Smooth muscle cell (in vitro differentiated cells): ENCODE measurements around the gene FOSL2. TPM values are rescaled to one million over a fixed set of nuclear protein-coding genes. Genes with fewer than 3 reads are reported as not detected.
A peak's percentile ranks its signal among the peaks of the same experiment; 100 is the strongest.

Source experiments
- DNase-seq: peaks from one replicate; lab custom pipeline; 2025; ENCODE audit not compliant: unreplicated experiment; lab: John Stamatoyannopoulos, UW
- H2AFZ ChIP-seq: fragments of 200-600 bp; sonication (generic); 2 replicates; pipeline ENCODE4 v1.6.0; 2016; ENCODE audit warnings: antibody characterized with exemption, low read depth, mild to moderate bottlenecking
- H3F3A ChIP-seq: fragments of 200-600 bp; sonication (generic); 2 replicates; pipeline ENCODE4 v1.6.0; 2017; ENCODE audit warnings: antibody characterized with exemption, low read depth
- H3K27ac ChIP-seq: fragments of 200-600 bp; sonication (generic); 2 replicates; pipeline ENCODE4 v1.5.1; 2016; ENCODE audit warnings: low read depth, mild to moderate bottlenecking
- H3K27me3 ChIP-seq: fragments of 200-600 bp; sonication (generic); 2 replicates; pipeline ENCODE4 v1.6.1; 2016; ENCODE audit warnings: low read depth, mild to moderate bottlenecking
- H3K36me3 ChIP-seq: fragments of 200-600 bp; sonication (generic); 2 replicates; pipeline ENCODE4 v1.5.1; 2016; ENCODE audit warnings: low read depth
- H3K4me1 ChIP-seq: fragments of 200-600 bp; sonication (generic); 2 replicates; pipeline ENCODE4 v1.5.1; 2016; ENCODE audit warnings: low read depth
- H3K4me2 ChIP-seq: fragments of 200-600 bp; sonication (generic); 2 replicates; pipeline ENCODE4 v1.6.0; 2016; ENCODE audit warnings: mild to moderate bottlenecking
- H3K4me3 ChIP-seq: fragments of 200-600 bp; sonication (generic); 2 replicates; pipeline ENCODE4 v1.5.1; 2016; ENCODE audit warnings: mild to moderate bottlenecking
- H3K79me2 ChIP-seq: fragments of 200-600 bp; sonication (generic); 2 replicates; pipeline ENCODE4 v1.6.0; 2016; ENCODE audit warnings: low read depth, mild to moderate bottlenecking
- H3K9ac ChIP-seq: fragments of 200-600 bp; sonication (generic); 2 replicates; pipeline ENCODE4 v1.6.0; 2016; ENCODE audit warnings: low read depth
- H3K9me3 ChIP-seq: fragments of 200-600 bp; sonication (generic); replicated peaks from 2 replicates; pipeline ENCODE4 v1.5.1; 2016; ENCODE audit warnings: low read depth
- H4K20me1 ChIP-seq: fragments of 200-600 bp; sonication (generic); 2 replicates; pipeline ENCODE4 v1.6.0; 2016; ENCODE audit warnings: low read depth
- WGBS: methylation state at CpG from one replicate; pipeline ENCODE4 v1.1.7; 2016; ENCODE audit warnings: low lambda C conversion rate; 5-methylcytosine and 5-hydroxymethylcytosine counted together
- polyA plus RNA-seq: library from polyadenylated mRNA; unstranded; fragments of >200 nt; fragmentation: Nextera tagmentation; extraction: Ambion mirVana; gene quantifications from 2 replicates; pipeline ENCODE4 v1.2.1, GENCODE V29; 2016
- total RNA-seq: library from RNA; depleted of rRNA; stranded (reverse); fragments of >200 nt; gene quantifications from 2 replicates; pipeline ENCODE4 v1.2.3, GENCODE V29; 2014
- TF ChIP-seq, protein P1 (sequence below): fragments of 200-600 bp; sonication (generic); IDR thresholded peaks from 2 replicates; pipeline ENCODE4 v1.5.1; 2017; ENCODE audit warnings: borderline replicate concordance, mild to moderate bottlenecking, antibody characterized with exemption; ENCODE audit not compliant: insufficient read depth, poor library complexity, severe bottlenecking

Gene FOSL2
- total and polyA plus RNA-seq, 2 experiments from 2014 or later: 70.8 to 106 TPM

DNA sequence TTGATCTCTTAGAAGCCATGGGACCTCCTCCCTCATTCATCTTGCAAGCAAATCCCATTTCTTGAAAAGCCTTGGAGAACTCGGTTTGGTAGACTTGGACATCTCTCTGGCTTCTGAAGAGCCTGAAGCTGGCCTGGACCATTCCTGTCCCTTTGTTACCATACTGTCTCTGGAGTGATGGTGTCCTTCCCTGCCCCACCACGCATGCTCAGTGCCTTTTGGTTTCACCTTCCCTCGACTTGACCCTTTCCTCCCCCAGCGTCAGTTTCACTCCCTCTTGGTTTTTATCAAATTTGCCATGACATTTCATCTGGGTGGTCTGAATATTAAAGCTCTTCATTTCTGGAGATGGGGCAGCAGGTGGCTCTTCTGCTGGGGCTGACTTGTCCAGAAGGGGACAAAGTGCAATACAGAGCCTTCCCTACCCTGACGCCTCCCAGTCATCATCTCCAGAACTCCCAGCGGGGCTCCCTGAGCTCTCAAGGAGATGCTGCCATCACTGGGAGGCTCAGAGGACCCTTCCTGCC lies 20.0 kb downstream of the FOSL2 start:
- H3K4me1 ChIP-seq: no peaks in the 10 kb centered on the region
- peaks cover 24% of the 10 kb centered on the region for H3K36me3 ChIP-seq

DNA sequence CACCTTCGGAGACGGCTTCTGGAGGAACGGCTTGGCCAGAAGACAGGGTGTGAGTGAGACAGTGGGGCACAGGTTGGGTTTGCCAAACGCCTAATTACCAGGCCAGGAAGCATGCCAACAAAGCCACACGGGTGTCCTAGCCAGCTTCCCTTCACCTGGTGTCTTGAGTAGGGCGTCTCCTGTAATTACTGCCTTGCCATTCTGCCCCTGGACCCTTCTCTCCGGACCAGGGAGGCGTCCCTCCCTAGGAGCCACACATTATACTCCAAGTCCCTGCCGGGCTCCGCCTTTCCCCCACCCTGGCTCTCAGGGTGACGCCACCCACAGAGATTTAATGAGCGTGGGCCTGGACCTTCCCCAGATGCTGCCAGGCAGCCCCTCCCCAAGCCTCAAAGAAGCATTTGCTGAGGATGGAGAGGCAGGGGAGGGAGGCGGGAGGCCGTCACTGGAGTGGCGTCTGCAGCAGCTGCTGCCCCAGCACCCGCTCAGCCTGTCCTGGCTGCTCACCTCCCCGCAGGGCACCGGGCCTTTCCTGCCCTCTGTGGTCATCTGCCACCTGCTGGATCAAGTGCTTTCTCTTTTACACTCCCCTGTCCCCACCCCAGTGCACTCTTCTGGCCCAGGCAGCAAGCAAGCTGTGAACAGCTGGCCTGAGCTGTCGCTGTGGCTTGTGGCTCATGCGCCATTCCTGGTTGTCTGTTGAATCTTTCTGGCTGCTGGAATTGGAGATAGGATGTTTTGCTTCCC lies 20.7 kb downstream of the FOSL2 start:
- no peak overlapping the region for H2AFZ ChIP-seq
- no peaks in the 10 kb centered on the region for H3K9me3 ChIP-seq
- H3K27me3 ChIP-seq: no peaks in the 10 kb centered on the region
- H3K4me3 ChIP-seq: no peak overlapping the region
- peaks cover 41% of the 10 kb centered on the region for H3K79me2 ChIP-seq
- WGBS: 87% methylated on average over 20 of the region's 20 CpGs
- H3K27ac ChIP-seq: peak overlapping the region; percentile 45
- peaks cover 56% of the 10 kb centered on the region for H3F3A ChIP-seq
- no peak for DNase-seq
- H4K20me1 ChIP-seq: peaks cover 99% of the 10 kb centered on the region
- no peak overlapping the region for H3K9ac ChIP-seq
- no peak overlapping the region for H3K4me2 ChIP-seq
- TF ChIP-seq, protein P1, sequence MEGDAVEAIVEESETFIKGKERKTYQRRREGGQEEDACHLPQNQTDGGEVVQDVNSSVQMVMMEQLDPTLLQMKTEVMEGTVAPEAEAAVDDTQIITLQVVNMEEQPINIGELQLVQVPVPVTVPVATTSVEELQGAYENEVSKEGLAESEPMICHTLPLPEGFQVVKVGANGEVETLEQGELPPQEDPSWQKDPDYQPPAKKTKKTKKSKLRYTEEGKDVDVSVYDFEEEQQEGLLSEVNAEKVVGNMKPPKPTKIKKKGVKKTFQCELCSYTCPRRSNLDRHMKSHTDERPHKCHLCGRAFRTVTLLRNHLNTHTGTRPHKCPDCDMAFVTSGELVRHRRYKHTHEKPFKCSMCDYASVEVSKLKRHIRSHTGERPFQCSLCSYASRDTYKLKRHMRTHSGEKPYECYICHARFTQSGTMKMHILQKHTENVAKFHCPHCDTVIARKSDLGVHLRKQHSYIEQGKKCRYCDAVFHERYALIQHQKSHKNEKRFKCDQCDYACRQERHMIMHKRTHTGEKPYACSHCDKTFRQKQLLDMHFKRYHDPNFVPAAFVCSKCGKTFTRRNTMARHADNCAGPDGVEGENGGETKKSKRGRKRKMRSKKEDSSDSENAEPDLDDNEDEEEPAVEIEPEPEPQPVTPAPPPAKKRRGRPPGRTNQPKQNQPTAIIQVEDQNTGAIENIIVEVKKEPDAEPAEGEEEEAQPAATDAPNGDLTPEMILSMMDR: no peak
- peaks cover 24% of the 10 kb centered on the region for H3K36me3 ChIP-seq
- H3K4me1 ChIP-seq: no peaks in the 10 kb centered on the region

More for the DNA sequence above, 20.0 kb downstream of the FOSL2 start:
- H3K4me2 ChIP-seq: no peak overlapping the region
- no peak overlapping the region for H3K9ac ChIP-seq
- H2AFZ ChIP-seq: no peak overlapping the region
- H3K9me3 ChIP-seq: no peaks in the 10 kb centered on the region
- H3F3A ChIP-seq: peaks cover 61% of the 10 kb centered on the region
- H4K20me1 ChIP-seq: peaks cover 99% of the 10 kb centered on the region
- peaks cover 48% of the 10 kb centered on the region for H3K79me2 ChIP-seq
- H3K4me3 ChIP-seq: no peak overlapping the region
- 96% methylated on average over 6 of the region's 6 CpGs for WGBS
- DNase-seq: no peak
- peak overlapping the region; percentile 10 for H3K27ac ChIP-seq
- no peaks in the 10 kb centered on the region for H3K27me3 ChIP-seq
- TF ChIP-seq, protein P1: no peak

DNA sequence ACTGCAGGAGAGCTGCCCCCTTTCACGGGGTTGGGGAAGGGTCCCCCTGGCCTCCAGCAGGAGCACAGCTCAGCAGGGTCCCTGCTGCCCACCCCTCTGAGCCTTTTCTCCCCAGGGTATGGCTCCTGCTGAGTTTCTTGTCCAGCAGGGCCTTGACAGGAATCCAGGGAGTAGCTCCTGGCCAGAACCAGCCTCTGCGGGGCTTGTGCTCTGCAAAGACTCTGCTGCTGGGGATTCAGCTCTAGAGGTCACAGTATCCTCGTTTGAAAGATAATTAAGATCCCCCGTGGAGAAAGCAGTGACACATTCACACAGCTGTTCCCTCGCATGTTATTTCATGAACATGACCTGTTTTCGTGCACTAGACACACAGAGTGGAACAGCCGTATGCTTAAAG lies 21.2 kb downstream of the FOSL2 start:
- Histone ChIP-seq H3K9me3 (no peaks in the 10 kb centered on the region), H3K27me3 (no peaks in the 10 kb centered on the region), H3F3A (peaks cover 50% of the 10 kb centered on the region), H4K20me1 (peaks cover 98% of the 10 kb centered on the region), H3K36me3 (peaks cover 24% of the 10 kb centered on the region), H3K4me3 (no peak overlapping the region), H2AFZ (no peak overlapping the region), H3K4me1 (no peaks in the 10 kb centered on the region), H3K4me2 (no peak overlapping the region), H3K79me2 (peaks cover 40% of the 10 kb centered on the region), H3K9ac (no peak overlapping the region), H3K27ac (peak overlapping the region; percentile 45)
- 86% methylated on average over 7 of the region's 7 CpGs for WGBS
- TF ChIP-seq, protein P1: no peak
- DNase-seq: no peak
